ENCODE results near the gene ABHD12. TPM values are rescaled to one million over a fixed set of nuclear protein-coding genes. Genes with fewer than 3 reads are reported as not detected.

ABHD12 gene
- total and polyA plus RNA-seq, 11 donors = 15.6 to 43.8 (median 26.5) TPM

DNA sequence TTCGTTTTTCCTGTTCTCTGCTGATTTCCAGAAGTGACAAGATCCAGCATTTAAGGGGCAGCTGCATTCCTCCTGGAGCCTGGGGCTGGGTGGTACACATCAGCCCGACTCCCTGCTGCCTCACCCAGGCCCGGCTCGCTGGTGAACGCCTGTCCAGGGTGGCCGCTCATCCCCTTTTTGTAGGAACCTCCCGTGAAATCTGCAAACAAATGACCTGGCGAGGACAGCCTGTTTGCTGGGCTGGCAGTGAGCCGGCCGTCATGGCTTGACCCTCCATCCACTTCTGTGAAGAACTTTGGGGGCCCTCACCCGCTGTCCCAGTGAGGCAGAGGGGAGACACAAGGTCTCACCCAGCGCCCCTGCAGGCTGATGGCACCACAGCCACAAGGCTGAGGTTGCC is 103.7 kb downstream of the ABHD12 start:
- intact Hi-C loops (cut with DNase I) = no loop called here
- Histone ChIP-seq H3K27ac (peak overlapping the region in 1 of 12 donors; percentile 11), H3K36me3 (peaks cover 3 to 100% (median 94%) of the 10 kb centered on the region in 9 donors), H3K4me1 (peaks cover 0 to 22% (median 11%) of the 10 kb centered on the region in 12 donors), H3K27me3 (no peaks in the 10 kb centered on the region), H3K4me3 (no peak overlapping the region), H3K9me3 (no peaks in the 10 kb centered on the region)
- DNase-seq (peak in 4 of 5 donors; percentile 13 to 25 (median 22)), ATAC-seq (no peak)
- no peak for TF ChIP-seq POLR2A (IDR thresholded peaks at IDR 0.05)
- TF ChIP-seq, protein P1, sequence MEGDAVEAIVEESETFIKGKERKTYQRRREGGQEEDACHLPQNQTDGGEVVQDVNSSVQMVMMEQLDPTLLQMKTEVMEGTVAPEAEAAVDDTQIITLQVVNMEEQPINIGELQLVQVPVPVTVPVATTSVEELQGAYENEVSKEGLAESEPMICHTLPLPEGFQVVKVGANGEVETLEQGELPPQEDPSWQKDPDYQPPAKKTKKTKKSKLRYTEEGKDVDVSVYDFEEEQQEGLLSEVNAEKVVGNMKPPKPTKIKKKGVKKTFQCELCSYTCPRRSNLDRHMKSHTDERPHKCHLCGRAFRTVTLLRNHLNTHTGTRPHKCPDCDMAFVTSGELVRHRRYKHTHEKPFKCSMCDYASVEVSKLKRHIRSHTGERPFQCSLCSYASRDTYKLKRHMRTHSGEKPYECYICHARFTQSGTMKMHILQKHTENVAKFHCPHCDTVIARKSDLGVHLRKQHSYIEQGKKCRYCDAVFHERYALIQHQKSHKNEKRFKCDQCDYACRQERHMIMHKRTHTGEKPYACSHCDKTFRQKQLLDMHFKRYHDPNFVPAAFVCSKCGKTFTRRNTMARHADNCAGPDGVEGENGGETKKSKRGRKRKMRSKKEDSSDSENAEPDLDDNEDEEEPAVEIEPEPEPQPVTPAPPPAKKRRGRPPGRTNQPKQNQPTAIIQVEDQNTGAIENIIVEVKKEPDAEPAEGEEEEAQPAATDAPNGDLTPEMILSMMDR (IDR thresholded peaks at IDR 0.05) = no peak
- 89 to 95% (median 91%) methylated on average over 11 to 12 of the region's 12 CpGs for WGBS, 4 donors

- WGBS, 4 donors = 72 to 85% (median 82%) methylated on average over 18 to 24 of the region's 24 CpGs
- no peak for ATAC-seq
Observed at GRCh38 chr20:25285856-25286798, 104.5 kb downstream of the ABHD12 start.

DNA sequence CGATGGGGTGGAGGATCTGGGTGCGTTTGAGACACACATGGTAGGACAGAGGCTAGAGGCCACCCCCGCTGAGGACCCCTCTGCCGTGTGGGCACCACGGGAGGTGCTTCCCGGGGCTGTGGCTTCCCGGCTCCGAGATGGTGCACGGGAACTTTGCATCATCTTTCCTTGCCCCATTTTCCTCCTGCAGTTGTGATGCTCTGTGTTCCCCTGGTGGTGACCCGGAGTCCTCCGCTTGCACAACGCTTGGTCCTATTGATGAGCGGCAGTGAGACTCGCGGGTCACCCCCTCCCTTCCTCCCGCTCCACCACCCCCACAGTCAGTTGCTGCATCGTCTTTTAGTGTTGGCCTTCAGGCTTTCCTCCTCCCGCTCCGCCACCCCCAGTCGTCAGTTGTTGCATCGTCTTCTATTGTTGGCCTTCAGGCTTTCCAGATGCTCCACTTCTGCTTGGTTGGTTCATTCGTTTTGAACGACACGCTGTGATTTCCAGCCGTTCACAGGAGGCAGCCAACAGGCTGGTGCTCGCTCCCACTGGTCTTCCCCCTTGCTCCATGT is 105.5 kb downstream of the ABHD12 start:
- no peaks in the 10 kb centered on the region for H3K27me3 ChIP-seq

More at GRCh38 chr20:25285856-25286798, 104.5 kb downstream of the ABHD12 start:
- no peak for TF ChIP-seq POLR2A (IDR thresholded peaks at IDR 0.05)
- H3K4me1 ChIP-seq = peaks cover 0 to 14% (median 7%) of the 10 kb centered on the region in 12 donors
- intact Hi-C loops (cut with DNase I) = no loop called here
- no peaks in the 10 kb centered on the region for H3K27me3 ChIP-seq
- H3K9me3 ChIP-seq = no peaks in the 10 kb centered on the region
- H3K36me3 ChIP-seq = peaks cover 3 to 100% (median 94%) of the 10 kb centered on the region in 9 donors
- H3K27ac ChIP-seq = peak overlapping the region in 3 of 12 donors; percentile 11 to 35 (median 24)
- H3K4me3 ChIP-seq = no peak overlapping the region
- peak; percentile 4 to 54 (median 15) for DNase-seq

GRCh38 chr20:25284131-25284601 is 106.5 kb downstream of the ABHD12 start:
- peak in 4 of 5 donors; percentile 8 to 20 (median 16) for DNase-seq
- intact Hi-C loops (cut with DNase I) = no loop called here

More for the DNA sequence above, 105.5 kb downstream of the ABHD12 start:
- H3K27ac ChIP-seq = no peak overlapping the region
- no peak overlapping the region for H3K4me3 ChIP-seq
- ATAC-seq (no peak), DNase-seq (peak in 4 of 5 donors; percentile 12 to 40 (median 16))
- intact Hi-C loops (cut with DNase I) = no loop called here
- no peaks in the 10 kb centered on the region for H3K9me3 ChIP-seq
- TF ChIP-seq POLR2A (IDR thresholded peaks at IDR 0.05) = no peak
- TF ChIP-seq, protein P1 (IDR thresholded peaks at IDR 0.05) = no peak
- WGBS, 4 donors = 76 to 78% (median 77%) methylated on average over 25 to 26 of the region's 26 CpGs
- H3K4me1 ChIP-seq = peaks cover 0 to 5% (median 0%) of the 10 kb centered on the region in 12 donors
- H3K36me3 ChIP-seq = peaks cover 3 to 100% (median 97%) of the 10 kb centered on the region in 9 donors

More at GRCh38 chr20:25284131-25284601, 106.5 kb downstream of the ABHD12 start:
- no peaks in the 10 kb centered on the region for H3K27me3 ChIP-seq
- WGBS, 4 donors = 80 to 85% (median 83%) methylated on average over 17 of the region's 17 CpGs
- ATAC-seq = no peak
- H3K36me3 ChIP-seq = peaks cover 3 to 100% (median 99%) of the 10 kb centered on the region in 9 donors
- no peaks in the 10 kb centered on the region for H3K4me1 ChIP-seq
- TF ChIP-seq, protein P1 (IDR thresholded peaks at IDR 0.05) = no peak
- no peak for TF ChIP-seq POLR2A (IDR thresholded peaks at IDR 0.05)
- no peak overlapping the region for H3K27ac ChIP-seq
- no peak overlapping the region for H3K4me3 ChIP-seq
- H3K9me3 ChIP-seq = no peaks in the 10 kb centered on the region

All from heart left ventricle (tissue), 16 donors.